ENCODE data around the gene BAZ2B.
"Not testable (repeated sequence)": the region's sequence is repeated elsewhere in the genome, so short reads cannot be mapped to it uniquely, and the experiment has no call there.

BAZ2B gene

GRCh38 chr2:159432610-159433009 lies 183.7 kb downstream of the BAZ2B start:
- Mint-ChIP-seq H3K36me3 (peaks cover 14% of the 10 kb centered on the region), H3K27me3 (no peaks in the 10 kb centered on the region), H3K4me3 (no peak overlapping the region), H3K27ac (no peak overlapping the region), H3K9me3 (ENCODE audit: low read depth) (no peaks in the 10 kb centered on the region), H3K4me1 (ENCODE audit: low read depth) (no peaks in the 10 kb centered on the region)

DNA sequence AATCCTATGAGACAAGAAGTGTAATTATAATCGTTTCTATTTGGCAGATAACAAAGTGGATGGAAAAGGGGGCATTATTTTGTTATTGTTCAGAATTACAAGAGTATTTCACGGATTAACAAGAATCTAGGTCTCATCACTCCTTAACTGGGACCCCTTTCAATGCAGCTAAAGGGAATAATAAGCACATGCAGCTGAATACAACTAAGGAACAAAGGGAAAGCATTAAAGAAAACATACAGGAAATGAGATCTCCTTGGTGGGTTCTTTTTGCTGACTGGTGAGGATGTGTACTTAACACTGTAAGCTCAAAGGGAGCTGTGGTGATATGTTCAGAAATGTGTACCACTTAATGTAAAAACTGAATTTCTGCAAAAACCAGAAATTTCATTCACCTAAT lies 189.3 kb downstream of the BAZ2B start:
- Mint-ChIP-seq H3K27me3 (no peaks in the 10 kb centered on the region), H3K27ac (no peak overlapping the region), H3K9me3 (ENCODE audit: low read depth) (no peaks in the 10 kb centered on the region), H3K4me1 (ENCODE audit: low read depth) (peaks cover 6% of the 10 kb centered on the region), H3K4me3 (no peak overlapping the region), H3K36me3 (peaks cover 20% of the 10 kb centered on the region)

GRCh38 chr2:159419403-159419802 lies 196.9 kb downstream of the BAZ2B start:
- no peaks in the 10 kb centered on the region for H3K4me1 Mint-ChIP-seq (ENCODE audit: low read depth)
- H3K4me3 Mint-ChIP-seq = no peak overlapping the region
- no peaks in the 10 kb centered on the region for H3K9me3 Mint-ChIP-seq (ENCODE audit: low read depth)
- peaks cover 14% of the 10 kb centered on the region for H3K36me3 Mint-ChIP-seq
- no peaks in the 10 kb centered on the region for H3K27me3 Mint-ChIP-seq
- H3K27ac Mint-ChIP-seq = no peak overlapping the region

GRCh38 chr2:159411460-159411859 lies 204.9 kb downstream of the BAZ2B start:
- Mint-ChIP-seq H3K27me3 (no peaks in the 10 kb centered on the region), H3K27ac (no peak overlapping the region), H3K36me3 (peaks cover 9% of the 10 kb centered on the region), H3K9me3 (ENCODE audit: low read depth) (no peaks in the 10 kb centered on the region), H3K4me3 (no peak overlapping the region), H3K4me1 (ENCODE audit: low read depth) (no peaks in the 10 kb centered on the region)

- Mint-ChIP-seq H3K36me3 (peaks cover 12% of the 10 kb centered on the region), H3K4me3 (no peak overlapping the region), H3K27me3 (no peaks in the 10 kb centered on the region)
These were observed 206.1 kb downstream of the BAZ2B start for GRCh38 chr2:159410276-159410675.

DNA sequence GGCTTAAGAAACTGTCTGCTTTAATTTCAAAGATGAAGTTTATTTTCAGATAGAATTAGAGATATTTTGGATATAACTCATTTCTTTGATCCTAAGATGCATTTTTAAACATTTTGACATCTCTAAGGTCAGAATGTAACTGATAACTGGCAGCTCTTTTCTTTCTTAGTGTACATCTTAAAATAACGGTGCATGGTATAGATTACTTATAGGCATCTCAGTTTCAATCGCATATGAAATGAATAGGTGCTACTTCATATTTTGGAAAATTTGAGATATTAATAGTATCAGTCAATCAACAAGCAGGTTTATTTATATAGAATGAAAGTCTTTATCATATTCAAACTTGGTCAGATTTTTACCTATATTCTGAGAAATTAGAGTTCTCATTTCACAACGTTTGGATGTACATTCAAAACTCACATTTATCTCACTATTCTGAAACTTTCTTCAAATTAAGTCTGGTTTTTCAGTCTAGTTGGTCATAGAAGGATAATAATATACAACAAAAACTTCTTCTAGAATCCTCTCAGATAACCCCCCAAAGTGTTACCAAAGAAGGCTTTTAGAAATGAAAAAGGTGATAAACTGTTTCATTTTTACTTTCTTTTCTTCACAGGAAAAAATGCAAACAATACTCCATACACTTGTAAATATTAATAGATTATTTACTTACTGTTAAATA lies 207.1 kb downstream of the BAZ2B start:
- Mint-ChIP-seq H3K36me3 (peaks cover 15% of the 10 kb centered on the region), H3K27ac (no peak overlapping the region), H3K4me1 (ENCODE audit: low read depth) (no peaks in the 10 kb centered on the region), H3K9me3 (ENCODE audit: low read depth) (no peaks in the 10 kb centered on the region), H3K27me3 (no peaks in the 10 kb centered on the region), H3K4me3 (no peak overlapping the region)

More at GRCh38 chr2:159410276-159410675, 206.1 kb downstream of the BAZ2B start:
- Mint-ChIP-seq H3K9me3 (ENCODE audit: low read depth) (no peaks in the 10 kb centered on the region), H3K4me1 (ENCODE audit: low read depth) (no peaks in the 10 kb centered on the region), H3K27ac (no peak overlapping the region)

DNA sequence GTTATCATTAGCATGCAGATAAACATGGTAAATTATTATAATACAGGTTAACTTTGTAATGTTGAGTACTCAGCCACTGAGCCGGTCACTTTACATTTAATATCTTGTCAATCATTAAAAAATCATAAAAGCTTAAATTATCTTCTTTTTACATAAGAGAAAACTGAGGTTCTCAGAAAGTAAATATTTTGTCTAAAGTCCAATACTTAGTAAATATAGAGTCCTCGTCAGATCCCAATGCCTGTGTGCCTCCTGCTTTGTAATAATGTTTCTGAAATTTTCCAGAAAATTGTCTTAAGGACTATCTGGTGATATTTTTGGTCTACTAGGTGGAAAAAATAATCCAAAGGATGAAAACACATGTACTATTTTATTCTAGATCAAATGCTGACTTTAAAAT lies 213.6 kb downstream of the BAZ2B start:
- Mint-ChIP-seq H3K4me3 (no peak overlapping the region), H3K27me3 (no peaks in the 10 kb centered on the region), H3K36me3 (peaks cover 9% of the 10 kb centered on the region), H3K9me3 (ENCODE audit: low read depth) (no peaks in the 10 kb centered on the region), H3K4me1 (ENCODE audit: low read depth) (no peaks in the 10 kb centered on the region), H3K27ac (no peak overlapping the region)

- H3K4me1 Mint-ChIP-seq (ENCODE audit: low read depth); H3K36me3 Mint-ChIP-seq; H3K27ac Mint-ChIP-seq; H3K4me3 Mint-ChIP-seq; H3K9me3 Mint-ChIP-seq (ENCODE audit: low read depth); H3K27me3 Mint-ChIP-seq: not testable (repeated sequence)
These were observed 214.2 kb downstream of the BAZ2B start for GRCh38 chr2:159402160-159402559.

- Mint-ChIP-seq H3K36me3 (peaks cover 9% of the 10 kb centered on the region), H3K27me3 (no peaks in the 10 kb centered on the region), H3K4me3 (no peak overlapping the region), H3K9me3 (ENCODE audit: low read depth) (no peaks in the 10 kb centered on the region), H3K4me1 (ENCODE audit: low read depth) (no peaks in the 10 kb centered on the region), H3K27ac (no peak overlapping the region)
These were observed 216.5 kb downstream of the BAZ2B start for GRCh38 chr2:159399716-159400415.

GRCh38 chr2:159396799-159397198 lies 219.5 kb downstream of the BAZ2B start:
- no peaks in the 10 kb centered on the region for H3K4me1 Mint-ChIP-seq (ENCODE audit: low read depth)
- H3K4me3 Mint-ChIP-seq = no peak overlapping the region
- no peaks in the 10 kb centered on the region for H3K27me3 Mint-ChIP-seq
- H3K36me3 Mint-ChIP-seq = peaks cover 17% of the 10 kb centered on the region
- no peak overlapping the region for H3K27ac Mint-ChIP-seq
- H3K9me3 Mint-ChIP-seq (ENCODE audit: low read depth) = no peaks in the 10 kb centered on the region

DNA sequence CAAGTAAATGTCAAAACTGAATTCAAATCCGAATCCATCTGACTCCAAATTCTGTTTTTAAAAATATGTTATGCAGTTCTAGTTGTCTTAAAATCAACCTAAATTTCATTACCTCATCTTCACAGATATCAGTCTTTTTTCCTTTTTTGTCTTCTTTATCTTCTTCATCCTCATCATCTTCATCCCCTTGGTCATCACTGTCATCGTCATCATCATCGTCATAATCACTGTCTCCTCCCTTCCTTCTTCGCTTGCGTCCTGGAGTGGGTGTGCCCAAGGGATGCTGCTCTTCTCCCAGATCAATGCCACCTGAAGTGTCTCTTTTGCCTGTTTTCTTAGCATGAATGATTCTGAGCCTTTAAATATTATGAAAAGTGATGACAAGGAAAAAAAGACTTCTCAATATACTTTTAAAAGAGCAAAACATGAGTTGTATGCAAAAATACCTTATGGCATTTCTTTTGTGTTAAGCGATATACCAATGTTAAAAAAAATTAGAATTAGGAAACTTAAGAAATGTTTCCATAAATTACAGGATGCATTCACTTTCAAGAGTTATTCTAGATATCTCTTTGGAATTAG lies 233.8 kb downstream of the BAZ2B start:
- H3K9me3 Mint-ChIP-seq (ENCODE audit: low read depth) = no peaks in the 10 kb centered on the region
- H3K4me1 Mint-ChIP-seq (ENCODE audit: low read depth) = no peaks in the 10 kb centered on the region
- H3K27me3 Mint-ChIP-seq = no peaks in the 10 kb centered on the region
- H3K36me3 Mint-ChIP-seq = peaks cover 7% of the 10 kb centered on the region
- H3K27ac Mint-ChIP-seq = no peak overlapping the region
- no peak overlapping the region for H3K4me3 Mint-ChIP-seq

GRCh38 chr2:159381574-159381973 lies 234.8 kb downstream of the BAZ2B start:
- Mint-ChIP-seq H3K4me1 (ENCODE audit: low read depth) (no peaks in the 10 kb centered on the region), H3K27ac (no peak overlapping the region), H3K36me3 (peaks cover 11% of the 10 kb centered on the region), H3K27me3 (no peaks in the 10 kb centered on the region), H3K4me3 (no peak overlapping the region), H3K9me3 (ENCODE audit: low read depth) (no peaks in the 10 kb centered on the region)

DNA sequence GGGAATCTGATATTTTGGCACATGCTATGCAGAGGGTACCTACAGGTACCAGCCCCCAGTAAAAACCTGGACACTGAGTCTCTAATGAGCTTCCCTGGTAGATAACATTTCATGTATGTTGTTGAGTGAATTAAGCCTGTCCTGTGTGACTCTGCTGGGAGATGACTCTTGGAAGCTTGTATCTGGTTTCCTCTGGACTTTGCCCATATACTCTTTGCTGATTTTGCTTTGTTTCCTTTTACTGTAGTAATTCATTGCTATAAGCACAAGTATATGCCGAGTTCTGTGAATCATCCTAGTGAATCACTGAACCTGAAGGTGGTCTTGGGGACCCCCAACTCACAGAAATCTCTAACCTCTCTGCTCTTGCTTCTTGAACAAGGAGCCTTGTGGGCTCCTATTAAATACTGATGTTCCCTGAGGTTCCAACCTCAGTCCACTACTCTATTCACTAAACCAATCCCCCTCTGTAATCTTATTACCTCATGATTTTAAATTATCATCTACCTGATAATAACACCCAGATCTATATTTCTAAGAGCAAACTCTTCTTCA lies 235.6 kb downstream of the BAZ2B start:
- Mint-ChIP-seq H3K27ac (no peak overlapping the region), H3K27me3 (no peaks in the 10 kb centered on the region), H3K4me1 (ENCODE audit: low read depth) (no peaks in the 10 kb centered on the region), H3K36me3 (peaks cover 11% of the 10 kb centered on the region), H3K9me3 (ENCODE audit: low read depth) (no peaks in the 10 kb centered on the region), H3K4me3 (no peak overlapping the region)

DNA sequence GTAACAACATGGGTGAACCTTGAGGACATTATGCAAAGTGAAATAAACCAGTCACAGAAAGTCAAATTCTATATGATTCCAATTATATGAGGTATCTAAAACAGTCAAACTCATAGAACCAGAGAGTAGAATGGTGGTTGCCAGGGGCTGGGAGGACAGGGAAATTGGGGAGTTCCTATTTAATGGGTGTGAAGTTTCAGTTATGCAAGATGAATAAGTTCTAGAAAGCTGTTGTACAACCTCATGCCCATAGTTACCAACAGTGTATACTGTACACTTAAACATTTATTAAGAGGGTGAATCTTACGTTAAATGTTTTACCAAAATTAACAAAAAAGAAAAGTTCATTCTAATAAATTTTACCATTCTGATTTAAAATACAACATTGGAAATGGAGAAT lies 237.2 kb downstream of the BAZ2B start:
- Mint-ChIP-seq H3K27me3 (no peaks in the 10 kb centered on the region), H3K36me3 (peaks cover 13% of the 10 kb centered on the region), H3K9me3 (ENCODE audit: low read depth) (no peaks in the 10 kb centered on the region), H3K4me1 (ENCODE audit: low read depth) (no peaks in the 10 kb centered on the region), H3K4me3 (no peak overlapping the region), H3K27ac (no peak overlapping the region)

- peaks cover 20% of the 10 kb centered on the region for H3K36me3 Mint-ChIP-seq
- no peaks in the 10 kb centered on the region for H3K4me1 Mint-ChIP-seq (ENCODE audit: low read depth)
- no peak overlapping the region for H3K27ac Mint-ChIP-seq
- H3K27me3 Mint-ChIP-seq = no peaks in the 10 kb centered on the region
- no peak overlapping the region for H3K4me3 Mint-ChIP-seq
- H3K9me3 Mint-ChIP-seq (ENCODE audit: low read depth) = no peaks in the 10 kb centered on the region
These were observed 241.1 kb downstream of the BAZ2B start for GRCh38 chr2:159375241-159375640.

Data from activated naive CD8-positive, alpha-beta T cell (primary cell).